Measurements from ENCODE around the gene UBE2G1. TPM values are rescaled to one million over a fixed set of nuclear protein-coding genes. Genes with fewer than 3 reads are reported as not detected.

Gene UBE2G1
- total and polyA plus RNA-seq, 2 of the 8 experiments (the other 6 are each of a cell fraction or from before 2014, with no cell fraction given): 73.9 to 170 TPM

GRCh38 chr17:4317610-4318009 is 48.9 kb downstream of the UBE2G1 start:
- Histone ChIP-seq H4K20me1 (replicated peaks in 1 of 2; ENCODE audit: control insufficient read depth in 1 of 2, insufficient read depth in 2 of 2, low read length in 2 of 2) (peaks cover 16 to 33% of the 10 kb centered on the region in 2 experiments), H4K5ac (ENCODE audit: insufficient read length, low read depth, low read length) (no peak overlapping the region), H3K56ac (replicated peaks; ENCODE audit: insufficient read length, low read depth, low read length) (no peak overlapping the region), H4K8ac (ENCODE audit: extremely low read depth, insufficient read depth, low read length) (no peak overlapping the region), H3K4me2 (ENCODE audit: insufficient read depth in 1 of 2, low read depth in 2 of 2, low read length in 2 of 2) (no peak overlapping the region), H3K14ac (ENCODE audit: insufficient read length) (no peak overlapping the region), H3K23me2 (ENCODE audit: low read depth, low read length) (no peaks in the 10 kb centered on the region), H3K79me2 (ENCODE audit: control insufficient read depth in 1 of 2, insufficient read depth in 2 of 2, low read length in 2 of 2) (peaks cover 39 to 96% of the 10 kb centered on the region in 2 experiments; a peak in 3 of 4 replicates), H2AK5ac (ENCODE audit: low read depth, low read length) (no peak overlapping the region), H3K18ac (ENCODE audit: extremely low read depth, low read length) (no peak overlapping the region), H3K9ac (replicated peaks in 1 of 4; ENCODE audit: extremely low read depth in 1 of 4, low read depth in 3 of 4, low read length in 3 of 4) (no peak overlapping the region), H2BK120ac (replicated peaks; ENCODE audit: low read depth, low read length) (no peak overlapping the region), H2AFZ (ENCODE audit: low read length) (no peak overlapping the region), H4K91ac (replicated peaks; ENCODE audit: insufficient read length, low read length) (no peak overlapping the region), H3K79me1 (ENCODE audit: low read depth, low read length) (peaks cover 2% of the 10 kb centered on the region), H3K36me3 (ENCODE audit: control insufficient read depth in 2 of 4, insufficient read depth in 4 of 4, low read length in 3 of 4) (no peaks in the 10 kb centered on the region), H2BK12ac (ENCODE audit: low read depth, low read length) (no peak overlapping the region), H3K9me3 (ENCODE audit: insufficient read depth in 2 of 2, low read depth in 1 of 2, low read length in 1 of 2) (no peaks in the 10 kb centered on the region), H3K4ac (replicated peaks; ENCODE audit: insufficient read length, low read depth, low read length) (no peak overlapping the region), H3K4me3 (ENCODE audit: extremely low read depth in 1 of 4, insufficient read depth in 2 of 4, low read depth in 3 of 4, low read length in 4 of 4) (no peak overlapping the region), H3K4me1 (replicated peaks in 1 of 4; ENCODE audit: control insufficient read depth in 3 of 4, insufficient read depth in 4 of 4, low read length in 3 of 4) (peaks cover 0 to 17% (median 1%) of the 10 kb centered on the region in 4 experiments; a peak in 4 of 7 replicates), H2BK5ac (ENCODE audit: low read depth, low read length) (no peak overlapping the region), H2BK15ac (ENCODE audit: low read length) (no peak overlapping the region), H3K27me3 (replicated peaks in 1 of 4; ENCODE audit: control insufficient read depth in 3 of 4, extremely low read depth in 1 of 4, insufficient read depth in 3 of 4, low read length in 3 of 4) (no peaks in the 10 kb centered on the region), H2BK20ac (ENCODE audit: low read length) (no peak overlapping the region), H3K23ac (ENCODE audit: insufficient read length) (no peak overlapping the region), H3K27ac (ENCODE audit: low read depth, low read length) (no peak overlapping the region)
- WGBS, 2 experiments (ENCODE audit: extremely low coverage in 1 of 2, insufficient coverage in 1 of 2, insufficient read length in 1 of 2, insufficient replicate concordance in 2 of 2, low coverage in 1 of 2, low lambda C conversion rate in 2 of 2, missing lambda C conversion rate in 1 of 2): 91% methylated on average over 5 of the region's 5 CpGs; no CpG with 5 or more reads in 1 of the 2 experiments
- ChIA-PET CTCF (ENCODE audit: partially characterized antibody) (interaction anchor here (0.6 to 2.7 kb wide), 5 partner anchors 11 to 101 kb away, joined by 3 to 9 read pairs (median 4); partner anchors contain the start of gene UBE2G1), POLR2A (ENCODE audit: partially characterized antibody) (interaction anchor here (1.4 to 1.8 kb wide), 2 partner anchors 25 to 48 kb away, joined by 3 to 6 read pairs; partner anchors contain the start of gene UBE2G1)
- TF ChIP-seq KDM4A (IDR thresholded peaks at IDR 0.05; ENCODE audit: low read depth, low read length, severe bottlenecking): no peak
- no peak for TF ChIP-seq CEBPB (IDR thresholded peaks at IDR 0.05; ENCODE audit: low read depth, low read length)
- no peak for TF ChIP-seq RAD21 (IDR thresholded peaks at IDR 0.05 in 1 of 2, conservative IDR thresholded peaks at IDR 0.05 in 1 of 2; ENCODE audit: low read depth in 2 of 2, low read length in 2 of 2)
- FAIRE-seq (no peak), DNase-seq (ENCODE audit: low read depth in 1 of 2, low spot score in 2 of 2) (no peak)

Data from H1 (cell line).